ENCODE measurements around the gene PARD6B.
"Not testable (repeated sequence)": the region's sequence is repeated elsewhere in the genome, so short reads cannot be mapped to it uniquely, and the experiment has no call there.

PARD6B gene

GRCh38 chr20:50694379-50695134 lies 36.8 kb upstream of the PARD6B start:
- no peak for DNase-seq (ENCODE audit: low read depth)
- TF ChIP-seq CTCF (IDR thresholded peaks at IDR 0.05; ENCODE audit: low read depth, low read length, missing control alignments), result no peak
- H3K4me3 ChIP-seq (ENCODE audit: low read depth, low read length), result no peak overlapping the region
- in situ Hi-C loops (cut with HindIII; ENCODE audit: low sequenced_read_pairs), result loop anchor here (5.0 kb wide), 1 partner anchor 38 kb away; the partner anchor contains the start of gene PARD6B

GRCh38 chr20:50695135-50695872 lies 36.1 kb upstream of the PARD6B start:
- in situ Hi-C loops (cut with HindIII; ENCODE audit: low sequenced_read_pairs), result loop anchor here (5.0 kb wide), 1 partner anchor 37 kb away; the partner anchor contains the start of gene PARD6B

GRCh38 chr20:50698255-50698654 lies 33.1 kb upstream of the PARD6B start:
- not testable (repeated sequence) for DNase-seq (ENCODE audit: low read depth); H3K4me3 ChIP-seq (ENCODE audit: low read depth, low read length)
- in situ Hi-C loops (cut with HindIII; ENCODE audit: low sequenced_read_pairs), result loop anchor here (5.0 kb wide), 1 partner anchor 34 kb away; the partner anchor contains the start of gene PARD6B

More at GRCh38 chr20:50695135-50695872, 36.1 kb upstream of the PARD6B start:
- no peak for DNase-seq (ENCODE audit: low read depth)
- H3K4me3 ChIP-seq (ENCODE audit: low read depth, low read length), result no peak overlapping the region
- TF ChIP-seq CTCF (IDR thresholded peaks at IDR 0.05; ENCODE audit: low read depth, low read length, missing control alignments), result no peak

GRCh38 chr20:50699688-50700087 lies 31.7 kb upstream of the PARD6B start:
- no peak overlapping the region for H3K4me3 ChIP-seq (ENCODE audit: low read depth, low read length)
- in situ Hi-C loops (cut with HindIII; ENCODE audit: low sequenced_read_pairs), result loop anchor here (5.0 kb wide), 1 partner anchor 33 kb away; the partner anchor contains the start of gene PARD6B
- no peak for TF ChIP-seq CTCF (IDR thresholded peaks at IDR 0.05; ENCODE audit: low read depth, low read length, missing control alignments)
- no peak for DNase-seq (ENCODE audit: low read depth)

- no peak for DNase-seq (ENCODE audit: low read depth)
- no peak for TF ChIP-seq CTCF (IDR thresholded peaks at IDR 0.05; ENCODE audit: low read depth, low read length, missing control alignments)
- H3K4me3 ChIP-seq (ENCODE audit: low read depth, low read length), result no peak overlapping the region
- in situ Hi-C loops (cut with HindIII; ENCODE audit: low sequenced_read_pairs), result no loop called here
Measured at GRCh38 chr20:50701041-50701963, 30.1 kb upstream of the PARD6B start.

- DNase-seq (ENCODE audit: low read depth); H3K4me3 ChIP-seq (ENCODE audit: low read depth, low read length); in situ Hi-C loops (cut with HindIII; ENCODE audit: low sequenced_read_pairs): not testable (repeated sequence)
Measured at GRCh38 chr20:50703651-50704438, 27.5 kb upstream of the PARD6B start.

All from astrocyte of the cerebellum (primary cell).